Measurements from ENCODE around the gene RIMS4.

The RIMS4 gene

GRCh38 chr20:44715499-44716308 is 94.6 kb downstream of the RIMS4 start:
- no peak for DNase-seq

- DNase-seq, result no peak
Measured at GRCh38 chr20:44714701-44715498, 95.4 kb downstream of the RIMS4 start, which contains the start of gene CCN5. Gene CCN5, plus strand, starts transcription at chr20:44715369. Its CDS starts 22 bp downstream, at chr20:44715391.

GRCh38 chr20:44714102-44714700 is 96.1 kb downstream of the RIMS4 start:
- DNase-seq, result no peak

- no peak for DNase-seq
Measured at GRCh38 chr20:44711237-44711636, 99.1 kb downstream of the RIMS4 start.

GRCh38 chr20:44709797-44710196 is 100.5 kb downstream of the RIMS4 start:
- DNase-seq, result no peak

GRCh38 chr20:44709380-44709779 is 101.0 kb downstream of the RIMS4 start:
- DNase-seq, result no peak

GRCh38 chr20:44707018-44707579 is 103.2 kb downstream of the RIMS4 start:
- DNase-seq, result no peak

GRCh38 chr20:44706301-44707017 is 103.9 kb downstream of the RIMS4 start:
- no peak for DNase-seq

- DNase-seq, result no peak
Measured at GRCh38 chr20:44705364-44706094, 104.8 kb downstream of the RIMS4 start.

GRCh38 chr20:44704551-44704971 is 105.8 kb downstream of the RIMS4 start:
- no peak for DNase-seq

- DNase-seq, result no peak
Measured at GRCh38 chr20:44703956-44704488, 106.3 kb downstream of the RIMS4 start.

- DNase-seq, result no peak
Measured at GRCh38 chr20:44703183-44703925, 107.0 kb downstream of the RIMS4 start.

- no peak for DNase-seq
Measured at GRCh38 chr20:44702776-44703175, 107.6 kb downstream of the RIMS4 start.

- no peak for DNase-seq
Measured at GRCh38 chr20:44701858-44702256, 108.5 kb downstream of the RIMS4 start.

All from stimulated activated CD4-positive, alpha-beta T cell treated with anti-CD3 and anti-CD28 coated beads, Interleukin-2, amount 100 ng/mL, for 48 hours (primary cell).